ENCODE measurements around the gene ENG.
"Not testable (repeated sequence)": the region's sequence is repeated elsewhere in the genome, so short reads cannot be mapped to it uniquely, and the experiment has no call there.

The ENG gene

DNA sequence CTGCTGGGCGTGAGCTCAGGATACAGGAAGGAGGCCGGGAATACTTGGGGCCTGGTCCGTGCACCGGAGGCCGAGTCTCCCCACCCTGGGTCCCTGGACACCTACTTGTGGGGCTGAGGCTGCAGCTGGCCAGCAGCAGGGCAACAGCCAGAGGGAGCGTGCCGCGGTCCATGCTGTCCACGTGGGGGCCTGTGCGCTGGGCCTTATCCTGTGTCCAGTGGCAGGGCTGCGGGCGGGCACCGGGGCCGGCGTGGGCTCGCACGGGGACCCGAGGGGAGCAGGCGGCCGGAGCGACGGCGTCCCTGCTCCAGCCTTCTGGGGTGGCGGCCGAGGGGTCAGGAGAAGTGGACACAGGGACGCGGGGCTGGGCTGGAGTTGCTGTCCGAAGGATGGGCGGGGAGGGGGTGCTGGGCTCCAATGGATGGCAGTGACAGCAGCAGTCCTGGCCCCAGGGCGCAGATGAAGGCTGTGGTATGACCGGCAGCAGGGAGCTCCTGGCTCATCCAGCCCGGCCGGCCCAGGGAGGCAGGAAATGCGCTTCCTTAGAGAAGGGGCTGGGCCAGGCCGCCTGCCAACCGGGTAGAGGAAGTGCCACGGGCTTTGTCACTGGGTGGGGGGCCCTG is at the start of gene ENG:
Gene ENG, minus strand, starts transcription at position 475 of the 623 bp plus-strand sequence. Its CDS starts 303 bp downstream, at position 172.
- DNase-seq, result no peak

DNA sequence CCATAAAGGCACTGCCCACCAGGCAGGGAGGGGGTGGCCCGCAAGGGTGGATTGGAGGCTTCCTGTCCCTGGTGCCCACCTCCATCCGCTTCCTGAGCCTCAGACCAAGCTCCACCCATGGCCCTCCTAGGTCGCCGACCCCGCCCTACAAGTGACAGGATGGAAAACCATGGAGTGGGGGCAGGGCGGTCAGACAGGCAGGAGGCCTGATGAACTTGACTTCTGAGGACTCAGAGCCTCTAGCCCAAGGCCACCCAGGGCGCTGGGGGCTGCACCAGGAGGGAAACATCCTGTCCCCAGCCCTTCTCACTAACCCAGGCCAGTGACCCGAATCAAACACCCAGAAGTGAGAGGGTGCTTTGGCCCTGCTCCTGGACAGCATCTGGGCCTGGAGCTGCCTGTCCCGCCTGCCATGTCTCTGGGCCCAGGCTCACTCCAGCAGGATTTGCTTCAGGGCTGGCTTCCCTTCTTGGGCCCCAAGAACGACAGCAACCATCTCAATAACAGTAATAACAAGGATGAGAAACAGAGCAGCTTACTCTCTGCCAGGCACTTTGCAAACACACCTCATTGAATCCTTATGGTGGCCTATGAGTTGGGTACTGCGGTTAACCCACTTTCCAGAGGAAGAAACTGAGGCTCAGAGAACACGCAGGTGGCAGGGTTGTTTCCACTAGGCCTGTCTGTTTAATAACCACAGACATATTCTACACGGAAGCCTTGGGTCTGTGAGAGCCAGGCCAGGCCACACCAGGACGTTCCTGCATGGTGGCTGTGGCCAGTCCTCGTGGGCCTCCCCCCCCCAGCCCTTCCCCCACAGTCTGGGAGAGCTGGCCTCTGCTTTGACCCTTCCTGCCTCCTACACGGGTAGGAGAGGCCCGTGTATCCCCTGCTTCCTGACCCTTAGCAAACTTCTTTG is 49.4 kb upstream of the ENG start:
- no peak for DNase-seq

DNA sequence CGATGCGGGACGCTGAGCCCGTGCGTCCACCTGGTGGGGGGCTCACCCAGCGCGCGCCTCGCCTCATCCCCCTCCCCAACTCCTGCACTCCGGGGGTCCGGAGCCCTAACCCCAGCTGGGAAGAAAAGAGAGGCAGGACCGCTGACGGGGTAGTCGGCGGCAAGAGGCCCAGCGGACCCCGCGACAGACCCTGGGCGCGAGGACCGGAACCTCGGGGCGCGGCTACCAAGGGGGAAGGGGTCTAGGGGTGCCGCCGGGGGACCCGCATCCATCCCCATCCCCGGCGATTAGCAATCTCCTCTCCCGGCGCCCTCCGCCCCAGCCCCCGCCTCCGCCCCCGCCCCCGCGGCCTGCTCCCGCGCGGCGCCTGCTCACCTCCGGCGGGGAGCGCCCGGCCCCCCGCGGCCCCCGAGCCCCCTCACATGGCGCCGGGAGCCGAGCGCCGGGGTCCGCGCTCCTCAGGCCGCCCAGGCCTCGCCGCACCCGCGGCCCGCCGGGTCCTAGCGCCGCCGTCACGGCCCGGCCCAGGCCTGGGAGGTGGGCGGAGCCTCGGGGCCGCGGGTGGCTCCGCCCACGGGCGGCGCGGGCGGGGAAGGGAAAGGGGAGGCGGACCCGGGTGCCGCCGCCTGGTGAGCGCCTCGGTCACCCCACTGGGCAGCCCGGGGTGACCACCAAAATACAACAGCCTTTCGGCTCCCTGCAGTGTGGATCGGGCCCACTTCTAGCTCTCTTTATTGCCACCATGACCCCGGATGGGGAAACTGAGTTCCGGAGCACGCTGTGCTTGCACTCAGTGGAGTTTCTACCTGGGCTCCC is 44.9 kb upstream of the ENG start, which contains the start of gene ST6GALNAC6:
Gene ST6GALNAC6, minus strand, starts transcription at position 476 of the 816 bp plus-strand sequence. CDS start 1,622 bp downstream, outside the sequence.
- DNase-seq, result peak; percentile 46

DNA sequence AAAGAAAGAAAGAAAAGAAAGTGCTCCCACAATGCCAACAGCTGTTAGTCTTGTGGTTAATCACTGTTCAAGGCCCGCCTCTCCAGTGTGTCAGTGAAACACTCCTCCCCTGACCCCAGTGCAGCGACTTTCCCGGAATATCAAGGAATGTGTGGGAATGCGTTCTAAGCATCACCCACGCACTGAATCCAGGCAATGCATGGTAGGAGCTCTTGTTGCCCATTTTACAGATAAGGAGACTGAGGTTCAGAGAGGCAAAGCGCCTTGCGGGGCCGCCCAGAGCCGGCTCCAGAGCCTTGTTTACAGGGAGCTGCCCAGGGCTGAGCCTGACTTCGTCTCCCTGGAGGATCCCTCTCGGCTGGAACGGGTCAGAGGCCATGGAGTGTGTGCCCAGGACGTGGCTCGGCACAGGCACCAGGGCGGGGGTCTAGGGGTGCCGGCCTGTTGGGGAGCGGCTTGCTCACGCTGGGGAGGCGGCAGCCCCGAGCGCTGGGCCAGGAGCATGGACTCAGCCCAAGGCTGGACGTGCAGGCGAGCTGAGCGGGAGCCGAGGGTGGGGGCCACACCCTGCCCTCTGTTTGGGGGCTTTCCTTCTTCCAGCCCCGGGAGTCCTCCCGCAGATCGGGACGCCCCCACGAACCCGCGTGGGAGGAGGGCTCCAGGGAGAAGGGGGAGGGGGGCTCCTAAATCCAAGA is 44.1 kb upstream of the ENG start:
- DNase-seq, result no peak

DNA sequence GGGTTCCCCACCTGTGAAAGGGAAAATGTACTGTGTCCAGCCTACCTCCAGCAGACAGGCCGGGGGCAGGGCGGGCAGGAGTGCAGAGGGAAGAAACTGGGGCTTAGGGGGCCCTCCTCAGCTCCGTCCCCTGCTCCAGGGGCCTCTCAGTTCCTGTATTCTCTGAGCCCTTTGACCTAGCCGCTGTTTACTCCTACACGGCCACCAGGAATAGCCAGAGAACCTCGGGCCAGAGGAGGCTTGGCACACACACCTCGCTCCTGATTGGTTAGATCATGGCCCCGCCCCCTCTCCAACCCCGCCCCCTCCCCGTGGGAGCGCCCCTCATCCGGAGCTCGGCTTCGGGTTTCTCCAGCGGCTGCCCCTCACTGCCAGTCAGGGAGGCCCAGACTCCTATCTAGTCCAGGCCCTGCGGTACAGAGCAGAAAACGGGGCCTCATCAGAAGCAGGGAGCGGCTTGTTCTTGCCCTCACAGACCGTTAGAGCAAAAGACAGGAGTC is 42.8 kb upstream of the ENG start:
- DNase-seq, result no peak

DNA sequence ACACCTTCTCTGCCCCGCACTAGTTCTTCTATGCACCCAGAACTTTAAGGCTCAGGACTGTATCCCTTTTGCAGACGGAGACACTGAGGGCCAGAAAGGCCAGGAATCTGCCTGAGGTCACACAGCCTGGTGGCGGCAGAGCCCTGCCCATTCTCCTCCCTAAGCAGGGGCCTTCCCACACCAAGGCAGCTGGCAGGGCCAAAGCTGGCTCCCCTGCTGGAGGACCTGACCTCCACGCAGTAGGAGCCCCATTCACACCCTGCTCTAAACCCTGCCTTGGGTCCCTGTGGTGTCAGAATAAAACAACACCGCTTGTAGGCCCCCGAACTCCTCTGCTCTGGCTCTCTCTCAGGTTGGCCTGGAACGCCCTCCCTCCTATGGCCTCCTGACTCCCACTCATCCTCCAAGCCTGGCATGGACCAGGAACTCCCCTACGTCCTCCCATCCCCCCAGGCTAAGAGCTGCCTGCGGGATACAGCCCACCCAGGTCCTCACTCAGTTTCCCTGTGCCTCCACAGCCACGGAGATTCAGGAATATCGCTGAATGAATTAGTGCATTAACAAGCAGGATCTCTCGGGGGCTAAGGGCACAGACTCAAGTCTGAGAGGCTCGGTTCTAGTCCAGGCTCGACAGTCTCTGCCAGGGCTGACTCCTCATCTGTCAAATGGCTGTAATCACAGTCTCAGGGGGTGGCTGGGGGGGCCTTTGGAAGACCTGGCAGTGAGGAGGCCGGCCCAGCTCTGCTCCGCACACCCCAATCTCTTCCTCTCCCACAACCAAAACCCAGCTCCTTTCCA is 42.1 kb upstream of the ENG start:
- DNase-seq, result no peak

DNA sequence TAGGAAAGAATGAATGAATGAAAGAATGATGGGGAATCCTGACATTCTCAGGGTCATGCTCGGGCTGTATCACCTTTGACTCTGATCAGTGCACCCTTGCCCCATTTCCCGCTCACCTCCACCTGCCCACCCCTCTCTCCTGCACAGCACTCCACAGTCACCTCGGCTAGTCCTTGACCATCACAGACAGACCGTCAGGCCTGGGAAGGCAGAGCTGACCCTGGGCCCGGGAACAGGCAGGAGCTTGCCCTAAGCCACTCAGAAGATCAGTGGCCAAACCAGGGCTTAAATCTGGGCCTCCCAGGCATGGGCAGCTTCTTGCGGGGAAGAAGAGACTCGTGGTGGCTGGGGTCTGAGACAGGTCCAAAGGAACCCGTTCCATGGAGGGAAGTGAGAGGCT is 41.4 kb upstream of the ENG start:
- DNase-seq, result no peak

DNA sequence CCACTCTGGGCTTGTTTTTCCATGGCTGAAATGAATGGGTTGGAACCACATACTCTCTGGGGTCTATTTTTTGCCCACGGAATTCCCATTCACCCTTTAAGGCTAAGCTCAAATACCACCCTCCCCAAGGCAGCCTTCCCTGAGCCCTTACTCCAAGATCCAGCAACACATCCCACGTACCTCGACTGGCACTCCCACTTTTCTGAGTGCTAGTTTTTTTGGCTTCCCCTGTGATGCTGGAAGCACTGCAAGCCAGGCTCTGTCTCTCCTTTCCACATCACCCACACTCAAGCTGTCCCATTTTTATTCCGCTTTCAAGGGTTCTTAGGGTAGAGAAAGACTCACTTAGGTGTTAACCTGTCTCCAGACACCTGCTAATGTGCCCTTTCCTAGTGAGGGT is 38.9 kb upstream of the ENG start:
- no peak for DNase-seq

DNA sequence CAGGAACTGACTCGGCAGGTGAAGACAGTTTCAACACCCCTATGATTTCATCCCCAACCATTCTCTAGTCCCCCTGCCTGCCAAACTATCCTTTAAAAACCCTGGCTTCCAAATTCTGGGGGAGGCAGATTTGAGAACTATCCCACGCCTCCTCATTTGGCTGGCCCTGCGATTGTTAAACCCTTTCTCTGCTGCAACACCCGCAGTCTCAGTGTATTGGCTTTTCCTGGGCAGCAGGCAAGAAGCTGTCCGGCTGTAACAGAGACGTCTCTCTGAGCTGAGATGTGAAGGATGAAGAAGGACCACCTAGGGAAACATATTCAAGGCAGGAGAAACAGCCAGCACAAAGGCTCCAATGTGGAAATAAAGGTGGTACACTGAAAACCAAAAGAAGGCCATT is 38.4 kb upstream of the ENG start:
- no peak for DNase-seq

DNA sequence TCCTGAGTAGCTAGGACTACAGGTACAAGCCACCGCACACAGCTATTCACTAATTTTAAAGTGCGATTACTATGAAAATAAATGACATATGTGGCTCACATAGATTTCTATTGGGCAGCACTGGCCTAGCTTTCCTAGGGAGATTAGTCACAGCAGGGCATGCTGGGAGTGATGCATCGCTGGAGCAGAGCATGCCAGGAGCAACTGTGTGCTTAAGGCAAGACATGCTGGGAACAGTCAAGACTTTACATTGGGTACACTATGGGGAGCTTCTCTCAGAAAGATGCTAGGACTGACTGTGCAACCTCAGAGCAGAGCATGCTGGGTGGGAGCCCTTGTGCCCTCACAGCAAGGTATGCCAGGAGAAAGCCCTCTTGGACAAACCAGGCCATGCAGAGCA is 35.6 kb upstream of the ENG start:
- DNase-seq, result no peak

DNA sequence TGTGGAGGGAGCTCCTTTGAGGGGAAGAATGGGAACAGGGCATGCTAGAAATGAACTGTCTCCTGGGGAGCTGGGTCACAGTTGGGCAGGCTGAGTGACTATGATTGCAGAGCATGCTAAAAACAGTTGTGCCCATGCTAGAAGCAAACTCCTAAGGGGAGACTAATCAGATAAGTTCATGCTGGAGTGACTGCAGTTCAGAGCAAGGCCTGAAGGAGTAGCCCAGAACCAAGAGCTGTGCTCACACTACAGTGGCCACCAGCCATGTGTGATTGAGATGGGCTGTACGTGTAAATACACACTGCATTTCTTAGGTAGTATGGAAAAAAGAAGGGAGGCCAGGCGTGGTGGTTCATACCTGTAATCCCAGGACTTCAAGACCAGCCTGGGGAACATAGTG is 33.3 kb upstream of the ENG start:
- no peak for DNase-seq

DNA sequence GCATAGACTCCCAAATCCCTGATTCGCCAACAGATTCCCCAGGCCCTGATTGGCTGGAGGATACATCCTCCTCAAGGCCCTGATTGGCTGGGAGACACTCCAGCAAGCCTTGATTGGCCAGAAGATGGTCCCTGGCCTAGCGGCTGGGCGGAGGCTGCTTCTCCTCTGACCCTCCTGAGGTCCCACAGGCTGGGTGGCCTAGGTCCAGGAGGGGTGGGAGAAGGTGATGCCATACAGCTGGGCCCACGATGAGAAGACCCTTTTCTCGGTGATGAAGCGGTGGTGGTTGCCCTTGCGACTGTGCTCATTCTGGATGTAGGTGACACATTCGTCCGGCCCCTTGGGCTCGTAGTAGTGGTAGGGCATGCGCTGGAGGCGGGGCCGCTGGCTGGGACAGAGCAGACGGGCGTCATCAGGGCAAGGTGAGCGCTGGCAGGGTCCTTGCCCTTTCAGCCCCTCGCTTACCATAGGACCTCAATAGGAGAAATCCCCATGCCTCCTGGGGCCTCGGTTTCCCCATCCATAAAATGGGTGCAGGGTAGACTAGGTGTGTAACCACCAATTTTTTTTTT is 32.0 kb upstream of the ENG start:
- DNase-seq, result no peak

DNA sequence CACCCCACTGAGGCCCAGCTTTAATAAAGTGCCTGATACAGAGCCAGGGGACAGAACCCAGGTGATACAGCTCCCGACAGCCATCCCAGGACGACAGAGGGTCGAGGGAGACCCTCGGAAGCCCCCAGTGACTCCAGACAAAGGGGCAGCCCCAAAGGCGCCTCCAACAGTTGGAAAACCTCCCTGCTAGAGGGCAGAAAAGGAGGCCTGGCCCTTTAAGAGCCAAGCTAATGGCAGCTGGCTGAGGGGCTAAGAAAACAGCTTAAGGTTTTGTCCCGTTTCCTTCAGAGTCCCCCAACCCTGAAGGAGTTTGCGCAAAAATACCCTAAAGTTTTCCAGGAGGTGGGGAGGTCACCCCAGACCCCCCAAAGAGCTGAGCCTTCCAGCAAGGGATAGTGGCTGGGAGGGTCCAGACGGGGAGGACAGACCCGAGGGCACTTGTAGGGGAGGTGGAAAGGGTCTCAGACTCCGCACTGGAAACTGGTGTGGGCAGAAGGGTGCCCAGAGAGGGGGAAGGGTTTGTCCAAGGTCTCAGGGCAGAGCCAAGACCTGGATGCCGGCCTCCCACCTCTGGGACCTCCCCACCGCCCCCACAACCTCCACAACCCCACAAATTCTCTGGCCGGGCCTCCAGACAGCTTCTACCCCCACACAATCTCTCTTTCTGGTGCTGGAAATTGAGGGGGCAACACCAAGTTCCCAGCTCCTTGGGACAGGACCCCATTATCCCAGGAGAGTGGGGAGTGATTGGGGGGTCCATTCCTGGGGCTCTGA is 31.2 kb upstream of the ENG start:
- DNase-seq, result no peak

DNA sequence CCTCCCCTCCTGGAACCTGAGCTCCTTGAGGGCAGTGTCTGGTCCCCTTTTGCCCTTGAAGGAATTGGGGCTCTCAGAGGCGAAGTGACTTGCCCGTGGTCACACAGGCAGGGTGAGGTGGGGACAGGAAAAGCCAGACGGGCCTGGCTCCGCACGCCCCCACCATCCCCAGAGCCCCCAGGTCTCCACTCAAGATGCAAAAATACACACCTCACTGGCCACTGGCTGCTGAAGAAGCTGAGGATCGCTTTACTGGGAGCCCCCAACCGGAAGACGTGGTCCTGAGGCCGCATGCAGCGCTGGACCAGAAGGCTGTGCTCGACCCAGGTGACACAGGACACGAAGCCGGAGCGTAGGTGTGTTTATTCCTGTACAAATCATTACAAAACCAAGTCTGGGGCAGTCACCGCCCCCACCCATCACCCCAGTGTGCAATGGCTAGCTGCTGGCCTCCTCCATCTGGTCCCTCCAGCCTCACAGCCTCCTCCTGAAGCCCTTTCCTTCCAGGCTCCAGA is 30.6 kb upstream of the ENG start:
- DNase-seq, result no peak

DNA sequence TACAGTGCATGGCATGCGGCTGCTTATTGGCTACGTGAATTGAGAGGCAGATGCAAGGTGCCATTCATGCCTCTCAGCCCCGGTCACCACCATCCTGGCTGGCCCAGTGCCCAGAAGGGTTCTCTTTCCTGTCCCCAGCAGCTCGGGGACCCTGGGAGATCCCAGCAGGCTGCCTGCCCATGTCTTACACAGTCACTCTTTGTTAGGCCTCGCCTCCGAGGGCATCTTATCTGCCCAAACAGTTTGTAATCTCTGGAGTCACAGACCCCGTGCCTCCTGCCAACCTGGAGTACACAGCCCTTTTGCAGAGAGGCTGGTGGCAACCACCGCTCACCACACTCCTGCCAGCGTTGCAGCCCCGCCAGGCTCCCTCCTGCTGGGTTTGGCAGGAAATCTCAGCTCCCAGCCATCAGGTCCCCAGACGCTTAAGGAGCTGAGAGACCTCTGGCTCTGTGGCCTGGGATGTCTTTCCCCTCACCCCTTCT is 30.0 kb upstream of the ENG start:
- DNase-seq, result peak; percentile 85

DNA sequence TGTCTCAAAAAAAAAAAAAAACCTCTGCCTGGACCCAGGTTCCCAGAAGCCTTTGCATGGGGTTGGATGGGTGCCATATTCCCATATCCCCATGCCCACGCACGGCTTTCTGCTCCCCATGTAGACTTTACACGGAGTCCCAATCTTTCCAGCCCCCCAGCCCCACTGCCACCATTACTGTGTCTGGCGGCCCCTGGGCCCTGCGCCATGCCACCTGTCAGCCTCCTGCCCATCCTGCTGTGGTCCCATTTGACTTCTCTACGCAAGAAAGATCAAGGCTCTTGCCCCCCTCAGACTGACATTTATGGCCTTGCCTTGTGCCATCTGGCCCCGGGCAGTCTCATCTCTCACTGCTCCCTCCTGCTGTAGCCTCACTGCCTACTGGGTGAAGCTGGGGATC is 29.5 kb upstream of the ENG start:
- no peak for DNase-seq

DNA sequence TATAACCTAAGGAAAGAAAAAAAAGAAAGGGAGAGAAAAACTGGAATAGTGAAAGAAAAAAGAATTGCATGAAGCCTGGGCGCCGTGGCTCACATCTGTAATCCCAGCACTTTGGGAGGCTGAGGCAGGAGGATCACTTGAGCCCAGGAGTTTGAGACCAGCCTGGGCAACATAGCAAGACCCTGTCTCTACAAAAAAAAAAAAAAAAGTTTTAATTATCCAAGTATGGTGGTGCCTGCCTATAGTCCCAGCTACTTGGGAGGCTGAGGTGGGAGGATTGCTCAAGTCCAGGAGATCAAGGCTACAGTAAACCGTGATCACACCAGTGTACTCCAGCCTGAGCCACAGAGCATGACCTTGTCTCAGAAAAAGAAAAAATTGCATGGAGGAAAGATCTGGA is 27.3 kb upstream of the ENG start:
- DNase-seq, result not testable (repeated sequence)

DNA sequence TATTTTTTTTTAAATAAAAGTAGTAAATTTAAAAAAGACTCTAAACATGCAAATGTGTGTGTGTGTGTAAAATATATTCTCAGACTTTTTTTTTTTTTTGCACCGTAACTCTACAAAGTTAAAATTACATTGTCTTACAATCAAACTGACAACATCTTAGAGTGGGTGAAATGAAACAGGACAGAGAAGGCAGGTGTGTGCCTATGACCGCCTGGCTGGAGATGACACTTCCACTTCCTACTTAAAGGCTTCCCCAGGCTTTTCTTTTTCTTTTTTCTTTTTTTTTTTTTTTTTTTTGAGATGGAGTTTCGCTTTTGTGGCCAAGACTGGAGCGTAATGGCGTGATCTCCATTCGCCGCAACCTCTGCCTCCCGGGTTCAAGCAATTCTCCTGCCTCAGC is 25.7 kb upstream of the ENG start:
- no peak for DNase-seq

DNA sequence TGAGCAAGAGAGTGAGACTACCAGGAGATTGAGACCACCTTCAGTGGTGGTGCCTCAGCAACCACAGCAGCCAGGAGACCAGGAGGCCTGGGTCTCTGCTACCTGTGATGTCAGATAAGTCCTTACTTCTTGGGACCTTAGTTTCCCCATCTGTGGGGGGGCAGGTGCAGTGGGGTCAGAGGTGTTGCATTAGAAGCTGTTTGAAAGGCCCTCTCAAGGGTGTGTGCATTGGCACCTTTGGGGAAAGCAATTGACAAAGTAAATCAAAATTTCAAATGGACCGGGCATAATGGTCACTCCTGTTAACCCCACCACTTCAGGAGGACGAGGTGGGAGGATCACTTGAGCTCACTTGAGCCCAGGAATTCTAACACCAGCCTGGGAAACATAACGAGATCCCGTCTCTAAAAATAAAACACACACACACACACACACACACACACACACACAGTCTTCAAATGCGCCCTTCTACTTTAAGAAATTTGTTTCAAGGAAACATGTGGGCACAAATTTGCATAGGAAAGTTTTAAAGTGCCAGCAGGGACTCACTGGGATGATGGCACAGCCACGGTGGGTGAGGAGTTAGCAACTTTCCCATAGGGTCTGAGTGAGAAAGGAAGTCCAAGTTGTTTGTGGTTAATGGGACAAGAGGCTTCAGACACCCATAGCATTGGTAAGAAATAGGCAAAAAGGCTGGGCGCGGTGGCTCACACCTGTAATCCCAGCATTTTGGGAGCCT is 24.4 kb upstream of the ENG start:
- no peak for DNase-seq
